NCI-H2196 treated with DMSO at 0.1 percent for 48 hours (cell line): ENCODE measurements around the gene PIGX.

Experiments
- DNase-seq: peaks from one replicate; lab custom pipeline; 2025; ENCODE audit not compliant: unreplicated experiment; lab: John Stamatoyannopoulos, UW

The PIGX gene

GRCh38 chr3:196711838-196712513, at the start of gene PIGX, which contains the start of gene CEP19:
TSS of gene PIGX (plus strand) at chr3:196712377.
TSS of gene CEP19 (minus strand) at chr3:196712250. CDS start at chr3:196708657, 3,593 bp downstream.
- DNase-seq: peak; percentile 91

GRCh38 chr3:196662711-196663571, 49.2 kb upstream of the PIGX start:
- DNase-seq: no peak

GRCh38 chr3:196666001-196666867, 45.9 kb upstream of the PIGX start:
- DNase-seq: peak; percentile 84

GRCh38 chr3:196667056-196667825, 44.9 kb upstream of the PIGX start:
- no peak for DNase-seq

- no peak for DNase-seq
Measured at GRCh38 chr3:196670339-196670738, 41.8 kb upstream of the PIGX start.

GRCh38 chr3:196673632-196674031, 38.5 kb upstream of the PIGX start:
- no peak for DNase-seq

GRCh38 chr3:196677353-196677752, 34.8 kb upstream of the PIGX start:
- no peak for DNase-seq

- no peak for DNase-seq
Measured at GRCh38 chr3:196677931-196678330, 34.2 kb upstream of the PIGX start.

- peak; percentile 65 for DNase-seq
Measured at GRCh38 chr3:196684548-196685407, 27.4 kb upstream of the PIGX start.

GRCh38 chr3:196686436-196686835, 25.7 kb upstream of the PIGX start:
- no peak for DNase-seq

GRCh38 chr3:196688349-196688748, 23.8 kb upstream of the PIGX start:
- DNase-seq: no peak

GRCh38 chr3:196689941-196690660, 22.1 kb upstream of the PIGX start:
- no peak for DNase-seq

GRCh38 chr3:196691386-196691785, 20.8 kb upstream of the PIGX start:
- DNase-seq: no peak

GRCh38 chr3:196694202-196694638, 18.0 kb upstream of the PIGX start:
- DNase-seq: peak; percentile 29

- DNase-seq: no peak
Measured at GRCh38 chr3:196694941-196695848, 17.0 kb upstream of the PIGX start.

- DNase-seq: no peak
Measured at GRCh38 chr3:196695849-196696226, 16.3 kb upstream of the PIGX start.

- DNase-seq: no peak
Measured at GRCh38 chr3:196697270-196697669, 14.9 kb upstream of the PIGX start.

- no peak for DNase-seq
Measured at GRCh38 chr3:196699749-196700148, 12.4 kb upstream of the PIGX start.
